Measurements from ENCODE around the gene UBN1. TPM values are rescaled to one million over a fixed set of nuclear protein-coding genes. Genes with fewer than 3 reads are reported as not detected.
"Not testable (repeated sequence)": the region's sequence is repeated elsewhere in the genome, so short reads cannot be mapped to it uniquely, and the experiment has no call there.

UBN1 gene
- total RNA-seq, 1 donor from 2014 or later, result 45.3 TPM

GRCh38 chr16:4928227-4928626, 80.9 kb downstream of the UBN1 start:
- peaks cover 2% of the 10 kb centered on the region for H3K27me3 Mint-ChIP-seq (ENCODE audit: low read depth, unreplicated experiment)
- H3K4me3 Mint-ChIP-seq (ENCODE audit: unreplicated experiment), result no peak overlapping the region
- no peak for DNase-seq (ENCODE audit: low read depth)
- Histone ChIP-seq H4K20me1 (ENCODE audit: insufficient read depth, low read length) (no peaks in the 10 kb centered on the region), H3K27ac (ENCODE audit: low read depth, low read length) (no peak overlapping the region), H3K9me3 (ENCODE audit: insufficient read depth, low read depth, low read length) (peaks cover 9% of the 10 kb centered on the region), H3K9ac (ENCODE audit: low read length) (no peak overlapping the region), H3K79me2 (ENCODE audit: insufficient read depth, low read length) (no peaks in the 10 kb centered on the region), H3K36me3 (ENCODE audit: insufficient read depth, low read length) (no peaks in the 10 kb centered on the region), H3K4me3 (ENCODE audit: insufficient read depth, low read depth, low read length) (no peak overlapping the region), H3K4me1 (ENCODE audit: insufficient read depth, low read length) (no peaks in the 10 kb centered on the region), H3K4me2 (ENCODE audit: low read length) (no peak overlapping the region), H3K27me3 (ENCODE audit: insufficient read depth, low read length) (peaks cover 17% of the 10 kb centered on the region), H2AFZ (ENCODE audit: low read depth, low read length) (no peak overlapping the region)
- H3K4me1 Mint-ChIP-seq (ENCODE audit: low read depth, unreplicated experiment), result peaks cover 2% of the 10 kb centered on the region
- no peak overlapping the region for H3K27ac Mint-ChIP-seq (ENCODE audit: unreplicated experiment)
- TF ChIP-seq EZH2 (IDR thresholded peaks at IDR 0.05; ENCODE audit: insufficient read depth, low read length), result no peak
- TF ChIP-seq, protein P1, sequence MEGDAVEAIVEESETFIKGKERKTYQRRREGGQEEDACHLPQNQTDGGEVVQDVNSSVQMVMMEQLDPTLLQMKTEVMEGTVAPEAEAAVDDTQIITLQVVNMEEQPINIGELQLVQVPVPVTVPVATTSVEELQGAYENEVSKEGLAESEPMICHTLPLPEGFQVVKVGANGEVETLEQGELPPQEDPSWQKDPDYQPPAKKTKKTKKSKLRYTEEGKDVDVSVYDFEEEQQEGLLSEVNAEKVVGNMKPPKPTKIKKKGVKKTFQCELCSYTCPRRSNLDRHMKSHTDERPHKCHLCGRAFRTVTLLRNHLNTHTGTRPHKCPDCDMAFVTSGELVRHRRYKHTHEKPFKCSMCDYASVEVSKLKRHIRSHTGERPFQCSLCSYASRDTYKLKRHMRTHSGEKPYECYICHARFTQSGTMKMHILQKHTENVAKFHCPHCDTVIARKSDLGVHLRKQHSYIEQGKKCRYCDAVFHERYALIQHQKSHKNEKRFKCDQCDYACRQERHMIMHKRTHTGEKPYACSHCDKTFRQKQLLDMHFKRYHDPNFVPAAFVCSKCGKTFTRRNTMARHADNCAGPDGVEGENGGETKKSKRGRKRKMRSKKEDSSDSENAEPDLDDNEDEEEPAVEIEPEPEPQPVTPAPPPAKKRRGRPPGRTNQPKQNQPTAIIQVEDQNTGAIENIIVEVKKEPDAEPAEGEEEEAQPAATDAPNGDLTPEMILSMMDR (IDR thresholded peaks at IDR 0.05; ENCODE audit: insufficient read depth, low read depth, low read length), result no peak
- H3K36me3 Mint-ChIP-seq (ENCODE audit: low read depth, unreplicated experiment), result peaks cover 6% of the 10 kb centered on the region
- FAIRE-seq, result no peak
- peaks cover 10% of the 10 kb centered on the region for H3K9me3 Mint-ChIP-seq (ENCODE audit: unreplicated experiment)

DNA sequence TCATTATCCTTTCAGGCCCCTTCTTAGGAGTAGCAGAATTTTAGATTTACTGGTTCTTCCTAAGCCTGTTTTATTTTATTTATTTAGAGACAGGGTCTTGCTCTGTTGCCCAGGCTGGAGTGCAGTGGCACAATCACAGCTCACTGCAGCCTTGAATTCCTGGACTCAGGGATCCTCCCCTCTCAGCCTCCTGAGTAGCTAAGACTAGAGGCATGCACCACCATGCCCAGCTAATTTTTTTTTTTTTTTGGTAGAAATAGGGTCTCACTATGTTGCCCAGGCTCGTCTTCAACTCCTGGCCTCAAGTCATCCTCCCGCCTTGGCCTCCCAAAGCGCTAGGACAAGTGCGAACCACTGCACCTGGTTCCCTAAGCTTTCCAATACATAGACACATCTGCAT, 82.3 kb downstream of the UBN1 start:
- H3K79me2 ChIP-seq (ENCODE audit: insufficient read depth, low read length); H3K4me3 Mint-ChIP-seq (ENCODE audit: unreplicated experiment); H3K9ac ChIP-seq (ENCODE audit: low read length); FAIRE-seq; H3K36me3 Mint-ChIP-seq (ENCODE audit: low read depth, unreplicated experiment); H4K20me1 ChIP-seq (ENCODE audit: insufficient read depth, low read length); H3K9me3 Mint-ChIP-seq (ENCODE audit: unreplicated experiment); H3K36me3 ChIP-seq (ENCODE audit: insufficient read depth, low read length); H3K27ac Mint-ChIP-seq (ENCODE audit: unreplicated experiment); DNase-seq (ENCODE audit: low read depth); H3K9me3 ChIP-seq (ENCODE audit: insufficient read depth, low read depth, low read length); H3K4me2 ChIP-seq (ENCODE audit: low read length); H3K4me1 ChIP-seq (ENCODE audit: insufficient read depth, low read length); H2AFZ ChIP-seq (ENCODE audit: low read depth, low read length); H3K27me3 Mint-ChIP-seq (ENCODE audit: low read depth, unreplicated experiment); H3K4me3 ChIP-seq (ENCODE audit: insufficient read depth, low read depth, low read length); H3K27ac ChIP-seq (ENCODE audit: low read depth, low read length); H3K4me1 Mint-ChIP-seq (ENCODE audit: low read depth, unreplicated experiment): not testable (repeated sequence)
- peaks cover 13% of the 10 kb centered on the region for H3K27me3 ChIP-seq (ENCODE audit: insufficient read depth, low read length)

GRCh38 chr16:4931381-4931780, 84.1 kb downstream of the UBN1 start:
- DNase-seq (ENCODE audit: low read depth) (no peak), FAIRE-seq (no peak)
- H3K27me3 Mint-ChIP-seq (ENCODE audit: low read depth, unreplicated experiment), result peaks cover 8% of the 10 kb centered on the region
- Histone ChIP-seq H3K36me3 (ENCODE audit: insufficient read depth, low read length) (no peaks in the 10 kb centered on the region), H3K27me3 (ENCODE audit: insufficient read depth, low read length) (peaks cover 16% of the 10 kb centered on the region), H3K4me1 (ENCODE audit: insufficient read depth, low read length) (no peaks in the 10 kb centered on the region), H3K27ac (ENCODE audit: low read depth, low read length) (no peak overlapping the region), H4K20me1 (ENCODE audit: insufficient read depth, low read length) (peaks cover 3% of the 10 kb centered on the region), H2AFZ (ENCODE audit: low read depth, low read length) (no peak overlapping the region), H3K9me3 (ENCODE audit: insufficient read depth, low read depth, low read length) (peaks cover 4% of the 10 kb centered on the region), H3K4me2 (ENCODE audit: low read length) (no peak overlapping the region), H3K9ac (ENCODE audit: low read length) (no peak overlapping the region), H3K4me3 (ENCODE audit: insufficient read depth, low read depth, low read length) (no peak overlapping the region), H3K79me2 (ENCODE audit: insufficient read depth, low read length) (no peaks in the 10 kb centered on the region)
- TF ChIP-seq, protein P1 (IDR thresholded peaks at IDR 0.05; ENCODE audit: insufficient read depth, low read depth, low read length), result no peak
- no peak for TF ChIP-seq EZH2 (IDR thresholded peaks at IDR 0.05; ENCODE audit: insufficient read depth, low read length)
- H3K4me1 Mint-ChIP-seq (ENCODE audit: low read depth, unreplicated experiment), result no peaks in the 10 kb centered on the region
- no peak overlapping the region for H3K27ac Mint-ChIP-seq (ENCODE audit: unreplicated experiment)
- H3K4me3 Mint-ChIP-seq (ENCODE audit: unreplicated experiment), result no peak overlapping the region
- H3K36me3 Mint-ChIP-seq (ENCODE audit: low read depth, unreplicated experiment), result peaks cover 6% of the 10 kb centered on the region
- H3K9me3 Mint-ChIP-seq (ENCODE audit: unreplicated experiment), result peaks cover 7% of the 10 kb centered on the region

Other genes starting within 250 kb of the UBN1 start
- 49.8 and 53.0 TPM in 2 replicates for gene UBALD1, start 232.6 kb upstream of the UBN1 start, total RNA-seq
- 89.0 and 91.5 TPM in 2 replicates for gene MGRN1, start 222.7 kb upstream of the UBN1 start, total RNA-seq
- gene NUDT16L1, start 153.9 kb upstream of the UBN1 start, total RNA-seq, result 42.2 and 43.6 TPM in 2 replicates
- 23.7 and 27.2 TPM in 2 replicates for gene ANKS3, start 113.2 kb upstream of the UBN1 start, total RNA-seq
- gene DNAAF8, start 112.9 kb upstream of the UBN1 start, total RNA-seq, result 2.7 and 2.9 TPM in 2 replicates
- gene ZNF500, start 80.3 kb upstream of the UBN1 start, total RNA-seq, result 12.2 and 14.6 TPM in 2 replicates
- gene SEPTIN12, start 59.1 kb upstream of the UBN1 start, total RNA-seq, result 4.4 and 5.9 TPM in 2 replicates
- not detected in 2 replicates for gene SMIM22, start 52.1 kb upstream of the UBN1 start, total RNA-seq
- gene ROGDI, start 44.8 kb upstream of the UBN1 start, total RNA-seq, result 33.6 and 38.0 TPM in 2 replicates
- gene GLYR1, start 193 bp upstream of the UBN1 start, total RNA-seq, result 69.9 and 77.8 TPM in 2 replicates
- 5.8 and 12.3 TPM in 2 replicates for gene PPL, start 89.7 kb downstream of the UBN1 start, total RNA-seq
- 0.12 and 0.32 TPM in 2 replicates for gene SEC14L5, start 110.8 kb downstream of the UBN1 start, total RNA-seq
- gene NAGPA, start 186.5 kb downstream of the UBN1 start, total RNA-seq, result 16.1 and 17.4 TPM in 2 replicates
- gene C16orf89, start 218.5 kb downstream of the UBN1 start, total RNA-seq, result not detected in 2 replicates
- 23.1 and 23.2 TPM in 2 replicates for gene ALG1, start 224.4 kb downstream of the UBN1 start, total RNA-seq